OCI-LY1 (cell line): ENCODE data around the gene COL9A3.

ENCODE experiments used
- H2AFZ ChIP-seq: fragments of 200-600 bp; sonication (generic), shearing (Covaris generic); 2 replicates; pipeline ENCODE4 v1.6.0; 2014; ENCODE audit warnings: antibody characterized with exemption, mild to moderate bottlenecking, low read length
- H3F3A ChIP-seq: fragments of 200-600 bp; sonication (generic), shearing (Covaris generic); 2 replicates; pipeline ENCODE4 v1.6.0; 2014; ENCODE audit warnings: mild to moderate bottlenecking, antibody characterized with exemption, low read length, moderate library complexity; ENCODE audit not compliant: insufficient read depth
- H3K27ac ChIP-seq: fragments of 200-600 bp; sonication (generic); 2 replicates; pipeline ENCODE4 v1.5.1; 2014; ENCODE audit warnings: low read length, mixed run types, mild to moderate bottlenecking, low read depth; ENCODE audit not compliant: poor library complexity, severe bottlenecking
- H3K27me3 ChIP-seq: fragments of 200-600 bp; sonication (generic); 2 replicates; pipeline ENCODE4 v1.6.0; 2014; ENCODE audit warnings: antibody characterized with exemption, mild to moderate bottlenecking, low read length, moderate library complexity; ENCODE audit not compliant: insufficient read depth
- H3K36me3 ChIP-seq: fragments of 200-600 bp; sonication (generic); 2 replicates; pipeline ENCODE4 v1.6.1; 2014; ENCODE audit warnings: mild to moderate bottlenecking, antibody characterized with exemption, low read length, moderate library complexity, mixed read lengths; ENCODE audit not compliant: insufficient read depth
- H3K4me1 ChIP-seq: fragments of 200-600 bp; sonication (generic); 2 replicates; pipeline ENCODE4 v1.5.1; 2014; ENCODE audit warnings: mild to moderate bottlenecking, low read length, moderate library complexity; ENCODE audit not compliant: insufficient read depth, severe bottlenecking
- H3K4me2 ChIP-seq: fragments of 200-600 bp; sonication (generic), shearing (Covaris generic); 2 replicates; pipeline ENCODE4 v1.6.1; 2014; ENCODE audit warnings: low read length
- H3K4me3 ChIP-seq: fragments of 200-600 bp; sonication (generic); 2 replicates; pipeline ENCODE4 v1.5.1; 2014; ENCODE audit warnings: low read length, low read depth, mild to moderate bottlenecking, mixed read lengths; ENCODE audit not compliant: poor library complexity, severe bottlenecking
- H3K79me2 ChIP-seq: fragments of 200-600 bp; shearing (Covaris generic); 2 replicates; pipeline ENCODE4 v1.6.1; 2016; ENCODE audit warnings: mixed run types, low read length, mixed read lengths; ENCODE audit not compliant: insufficient read depth
- H3K9ac ChIP-seq: fragments of 200-600 bp; sonication (generic), shearing (Covaris generic); 2 replicates; pipeline ENCODE4 v1.6.1; 2014; ENCODE audit warnings: mild to moderate bottlenecking, low read length, mixed read lengths
- H3K9me2 ChIP-seq: fragments of 200-600 bp; sonication (generic), shearing (Covaris generic); 2 replicates; pipeline ENCODE4 v1.6.1; 2014; ENCODE audit warnings: low read depth, mild to moderate bottlenecking, low read length, mixed read lengths
- H3K9me3 ChIP-seq: fragments of 200-600 bp; shearing (Covaris generic); 2 replicates; pipeline ENCODE4 v1.6.1; 2014; ENCODE audit warnings: low read length, mixed read lengths
- H4K20me1 ChIP-seq: fragments of 200-600 bp; sonication (generic), shearing (Covaris generic); 2 replicates; pipeline ENCODE4 v1.6.0; 2016; ENCODE audit warnings: mild to moderate bottlenecking, low read length; ENCODE audit not compliant: insufficient read depth
- CTCF ChIP-seq: fragments of 200-600 bp; sonication (generic), shearing (Covaris generic); IDR thresholded peaks from 2 replicates; pipeline ENCODE4 v1.5.1; 2017; ENCODE audit warnings: mild to moderate bottlenecking, antibody characterized with exemption, low read length, moderate library complexity, mixed read lengths
- EZH2 ChIP-seq: fragments of 200-600 bp; sonication (generic), shearing (Covaris generic); IDR thresholded peaks from 2 replicates; pipeline ENCODE4 v1.8.0; 2017; ENCODE audit warnings: borderline replicate concordance, mixed run types, mild to moderate bottlenecking, antibody characterized with exemption, low read length, moderate library complexity, mixed read lengths

The COL9A3 gene

GRCh38 chr20:62881662-62882395, 65.0 kb downstream of the COL9A3 start:
- Histone ChIP-seq H3K4me1 (no peaks in the 10 kb centered on the region), H3K27me3 (no peaks in the 10 kb centered on the region), H3K9me3 (no peaks in the 10 kb centered on the region), H3K36me3 (peaks cover 42% of the 10 kb centered on the region), H3K4me3 (no peak overlapping the region), H2AFZ (no peak overlapping the region), H3K79me2 (no peaks in the 10 kb centered on the region), H3K27ac (no peak overlapping the region), H3K4me2 (no peak overlapping the region), H3K9ac (no peak overlapping the region), H3K9me2 (no peaks in the 10 kb centered on the region), H3F3A (peaks cover 10% of the 10 kb centered on the region), H4K20me1 (no peaks in the 10 kb centered on the region)
- TF ChIP-seq EZH2 (no peak), CTCF (no peak)

GRCh38 chr20:62882426-62882825, 65.6 kb downstream of the COL9A3 start:
- no peaks in the 10 kb centered on the region for H3K79me2 ChIP-seq
- no peak overlapping the region for H2AFZ ChIP-seq
- no peaks in the 10 kb centered on the region for H3K9me2 ChIP-seq
- H3K36me3 ChIP-seq = peaks cover 48% of the 10 kb centered on the region
- H3K4me2 ChIP-seq = no peak overlapping the region
- no peaks in the 10 kb centered on the region for H4K20me1 ChIP-seq
- H3K4me1 ChIP-seq = no peaks in the 10 kb centered on the region
- peaks cover 10% of the 10 kb centered on the region for H3F3A ChIP-seq
- no peak overlapping the region for H3K4me3 ChIP-seq
- H3K9me3 ChIP-seq = no peaks in the 10 kb centered on the region
- no peaks in the 10 kb centered on the region for H3K27me3 ChIP-seq
- no peak overlapping the region for H3K9ac ChIP-seq
- TF ChIP-seq CTCF = no peak
- TF ChIP-seq EZH2 = no peak
- no peak overlapping the region for H3K27ac ChIP-seq

GRCh38 chr20:62884556-62884955, 67.7 kb downstream of the COL9A3 start:
- no peak overlapping the region for H3K4me3 ChIP-seq
- H3K9ac ChIP-seq = no peak overlapping the region
- H3K9me2 ChIP-seq = no peaks in the 10 kb centered on the region
- peaks cover 69% of the 10 kb centered on the region for H3K36me3 ChIP-seq
- H2AFZ ChIP-seq = no peak overlapping the region
- no peaks in the 10 kb centered on the region for H3K9me3 ChIP-seq
- no peaks in the 10 kb centered on the region for H3F3A ChIP-seq
- no peaks in the 10 kb centered on the region for H3K4me1 ChIP-seq
- H4K20me1 ChIP-seq = no peaks in the 10 kb centered on the region
- H3K27ac ChIP-seq = no peak overlapping the region
- TF ChIP-seq EZH2 (no peak), CTCF (no peak)
- H3K27me3 ChIP-seq = no peaks in the 10 kb centered on the region
- no peaks in the 10 kb centered on the region for H3K79me2 ChIP-seq
- H3K4me2 ChIP-seq = no peak overlapping the region
